HCT116 (cell line): ENCODE measurements around the gene ANXA6. TPM values are rescaled to one million over a fixed set of nuclear protein-coding genes. Genes with fewer than 3 reads are reported as not detected.

Experiments used
- ATAC-seq: fragments of 200-7000 bp; cut with Tn5 transposase; 2 replicates; pipeline ENCODE4 v1.9.1; 2020; ENCODE audit warnings: mild to moderate bottlenecking, moderate library complexity
- BruUV-seq: library from RNA; stranded (reverse); fragments of 400-500 nt; replicated peaks from 2 replicates; lab custom pipeline; 2021; lab: Mats Ljungman, UMichigan
- CTCF ChIA-PET: fragments of 300-600 bp; sonication (Branson Sonifier 250); formaldehyde crosslinking; loops from one replicate; lab custom pipeline; 2021; ENCODE audit warnings: antibody characterized with exemption; lab: Charles Lee
- POLR2A ChIA-PET: fragments of 300-600, 350-600 bp; sonication (Branson Sonifier 250); formaldehyde crosslinking; loops from one replicate; lab custom pipeline; 2021; ENCODE audit warnings: antibody characterized with exemption; lab: Charles Lee
- RAD21 ChIA-PET, 2 experiments: fragments of 300-600 bp; sonication (Branson Sonifier 250); formaldehyde crosslinking; loops; one replicate each; lab custom pipeline; 2023; ENCODE audit warnings: low total read pairs in 2 of 2; ENCODE audit not compliant: uncharacterized antibody in 2 of 2, unreplicated experiment in 2 of 2, low non-redundant PET in 1 of 2; lab: Charles Lee
- DNase-seq: peaks from one replicate; pipeline ENCODE4 v3.0.0-alpha.2; 2010; ENCODE audit warnings: low read depth, low spot score
- H2AFZ ChIP-seq: fragments of 200-600 bp; shearing (Covaris generic), sonication (generic); 2 replicates; pipeline ENCODE4 v1.6.1; 2017; ENCODE audit warnings: low read depth, mixed run types, mixed read lengths, antibody characterized with exemption, low read length; ENCODE audit not compliant: poor library complexity, severe bottlenecking
- H3K27ac ChIP-seq: 2 replicates; pipeline ENCODE4 v1.5.1; 2012; ENCODE audit warnings: low read depth, low read length
- H3K27me3 ChIP-seq: fragments of 200-600 bp; sonication (generic); 2 replicates; pipeline ENCODE4 v1.6.1; 2016; ENCODE audit warnings: mixed run types, low read length, mixed read lengths; ENCODE audit not compliant: insufficient read depth
- H3K36me3 ChIP-seq, 2 experiments: fragments of 200-500 bp in 1 of 2; fragments of 200-600 bp in 1 of 2; sonication (Bioruptor generic) in 1 of 2; sonication (generic) in 1 of 2; 2 replicates each; pipeline versions ENCODE4 v1.5.1 to v1.6.1; 2014 to 2016; ENCODE audit warnings: low read length in 2 of 2, inconsistent platforms in 1 of 2, mixed read lengths in 1 of 2, mixed run types in 1 of 2; ENCODE audit not compliant: insufficient read depth in 2 of 2, control insufficient read depth in 1 of 2
- H3K4me1 ChIP-seq, 2 experiments: fragments of 200-600 bp in 1 of 2; sonication (generic) in 1 of 2; 2 replicates each; pipeline versions ENCODE4 v1.5.1 to v1.6.1; 2012 to 2017; ENCODE audit warnings: low read length in 2 of 2, inconsistent platforms in 1 of 2, mild to moderate bottlenecking in 1 of 2, mixed read lengths in 1 of 2, mixed run types in 1 of 2, moderate library complexity in 1 of 2; ENCODE audit not compliant: insufficient read depth in 2 of 2, control insufficient read depth in 1 of 2
- H3K4me2 ChIP-seq: fragments of 200-600 bp; sonication (generic); 2 replicates; pipeline ENCODE4 v1.6.1; 2017; ENCODE audit warnings: mixed run types, low read length, mixed read lengths
- H3K4me3 ChIP-seq, 2 experiments: fragments of 200-600 bp in 1 of 2; sonication (generic) in 1 of 2; replicated peaks in 1 of 2; 2 replicates each; pipeline ENCODE4 v1.5.1; 2011 to 2016; ENCODE audit warnings: low read length in 2 of 2, control low read depth in 1 of 2, low read depth in 1 of 2, mild to moderate bottlenecking in 1 of 2, mixed read lengths in 1 of 2, mixed run types in 1 of 2
- H3K79me2 ChIP-seq: fragments of 200-600 bp; sonication (generic); 2 replicates; pipeline ENCODE4 v1.6.1; 2017; ENCODE audit warnings: mild to moderate bottlenecking, mixed run types, low read length, moderate library complexity, mixed read lengths; ENCODE audit not compliant: insufficient read depth
- H3K9ac ChIP-seq: fragments of 200-600 bp; sonication (generic); 2 replicates; pipeline ENCODE4 v1.6.1; 2016; ENCODE audit warnings: low read length, mixed read lengths
- H3K9me2 ChIP-seq: fragments of 200-600 bp; sonication (generic), shearing (Covaris generic); 2 replicates; pipeline ENCODE4 v1.6.1; 2017; ENCODE audit warnings: mixed run types, mild to moderate bottlenecking, moderate library complexity; ENCODE audit not compliant: insufficient read depth
- H3K9me3 ChIP-seq, 2 experiments: fragments of 200-500 bp in 1 of 2; fragments of 200-600 bp in 1 of 2; sonication (Bioruptor generic) in 1 of 2; sonication (generic) in 1 of 2; 2 replicates each; pipeline ENCODE4 v1.6.1; 2014 to 2017; ENCODE audit warnings: low read length in 2 of 2, mixed read lengths in 2 of 2, inconsistent platforms in 1 of 2, low read depth in 1 of 2, mild to moderate bottlenecking in 1 of 2, mixed run types in 1 of 2, moderate library complexity in 1 of 2; ENCODE audit not compliant: control insufficient read depth in 1 of 2, insufficient read depth in 1 of 2
- H4K20me1 ChIP-seq: fragments of 200-600 bp; sonication (generic), shearing (Covaris generic); 2 replicates; pipeline ENCODE4 v1.6.1; 2017; ENCODE audit warnings: mixed run types, mild to moderate bottlenecking, moderate library complexity; ENCODE audit not compliant: insufficient read depth
- CBX3 ChIP-seq: IDR thresholded peaks from 2 replicates; pipeline ENCODE4 v1.6.1; 2012; ENCODE audit warnings: low read depth
- CEBPB ChIP-seq: IDR thresholded peaks from 2 replicates; pipeline ENCODE4 v1.6.1; 2012; ENCODE audit warnings: low read depth
- EGR1 ChIP-seq: IDR thresholded peaks from 2 replicates; pipeline ENCODE4 v1.6.1; 2012; ENCODE audit warnings: low read depth
- ELF1 ChIP-seq: IDR thresholded peaks from 2 replicates; pipeline ENCODE4 v1.6.1; 2012; ENCODE audit warnings: low read depth, borderline replicate concordance
- EZH2 ChIP-seq: fragments of 200-600 bp; sonication (generic); IDR thresholded peaks from 2 replicates; pipeline ENCODE4 v1.6.1; 2017; ENCODE audit warnings: antibody characterized with exemption, mixed run types
- EZH2phosphoT487 ChIP-seq: fragments of 200-600 bp; IDR thresholded peaks from 2 replicates; pipeline ENCODE4 v1.6.1; 2018; ENCODE audit warnings: antibody characterized with exemption, borderline replicate concordance
- FOSL1 ChIP-seq: IDR thresholded peaks from 2 replicates; pipeline ENCODE4 v1.6.1; 2012; ENCODE audit warnings: low read depth
- JUND ChIP-seq: IDR thresholded peaks from 2 replicates; pipeline ENCODE4 v1.6.1; 2012
- POLR2A ChIP-seq: IDR thresholded peaks from 2 replicates; pipeline ENCODE4 v1.7.0; 2011; ENCODE audit warnings: borderline replicate concordance; ENCODE audit not compliant: insufficient read depth, insufficient read length; ENCODE audit errors: extremely low read depth
- RAD21 ChIP-seq: IDR thresholded peaks from 2 replicates; pipeline ENCODE4 v1.6.1; 2012; ENCODE audit warnings: low read depth, mild to moderate bottlenecking
- SP1 ChIP-seq: IDR thresholded peaks from 2 replicates; pipeline ENCODE4 v1.6.1; 2012; ENCODE audit warnings: low read depth
- TCF7L2 ChIP-seq: IDR thresholded peaks from 2 replicates; pipeline ENCODE4 v1.7.0; 2011; ENCODE audit warnings: borderline replicate concordance, inconsistent platforms; ENCODE audit not compliant: insufficient read depth, insufficient read length; ENCODE audit errors: extremely low read depth
- YY1 ChIP-seq: IDR thresholded peaks from 2 replicates; pipeline ENCODE4 v1.6.1; 2011; ENCODE audit warnings: low read length, low read depth, moderate library complexity, mild to moderate bottlenecking; ENCODE audit not compliant: insufficient replicate concordance; ENCODE audit errors: extremely low read depth
- intact Hi-C: fragments of 100-400 bp; cut with micrococcal nuclease; formaldehyde crosslinking; loops from 2 replicates; pipeline ENCODE4 v1.10.0; 2022
- total RNA-seq: library from RNA; stranded (reverse); gene quantifications from one replicate; pipeline ENCODE4 v1.2.1, GENCODE V29; 2021; ENCODE audit not compliant: unreplicated experiment
- TF ChIP-seq, protein P1 (sequence below): IDR thresholded peaks from 2 replicates; pipeline ENCODE4 v1.6.1; 2011; ENCODE audit warnings: mild to moderate bottlenecking, low read length, moderate library complexity; ENCODE audit not compliant: insufficient replicate concordance; ENCODE audit errors: extremely low read depth
- TF ChIP-seq, protein P2 (sequence below): IDR thresholded peaks from 2 replicates; pipeline ENCODE4 v1.6.1; 2012

Gene ANXA6
- total RNA-seq, 1 experiment from 2014 or later: 71.9 TPM

- RAD21 ChIA-PET: no interaction called here
- H3K27me3 ChIP-seq: no peaks in the 10 kb centered on the region
- DNase-seq (no peak), ATAC-seq (no peak)
- H2AFZ ChIP-seq: no peak overlapping the region
- H3K4me2 ChIP-seq: no peak overlapping the region
- H3K9me2 ChIP-seq: no peaks in the 10 kb centered on the region
- peaks cover 13 to 23% of the 10 kb centered on the region in 2 experiments for H3K4me1 ChIP-seq
- no peaks in the 10 kb centered on the region for H3K9me3 ChIP-seq
- no peak for TF ChIP-seq EZH2
- TF ChIP-seq FOSL1: no peak
- no peak overlapping the region for H3K9ac ChIP-seq
- intact Hi-C loops: no loop called here
- CTCF ChIA-PET: no interaction called here
- H3K79me2 ChIP-seq: peaks cover 7% of the 10 kb centered on the region; the same call in 1 of the 2 replicates
- POLR2A ChIA-PET: no interaction called here
- H3K36me3 ChIP-seq: peaks cover 4 to 9% of the 10 kb centered on the region in 2 experiments; a peak in 1 of 4 replicates
- no peak overlapping the region for H3K27ac ChIP-seq
- H4K20me1 ChIP-seq: no peaks in the 10 kb centered on the region
- H3K4me3 ChIP-seq: no peak overlapping the region
- no TSS peak for BruUV-seq
Measured at GRCh38 chr5:151065609-151066008, 92.0 kb downstream of the ANXA6 start.

- no TSS peak for BruUV-seq
- Histone ChIP-seq H3K9ac (no peak overlapping the region), H3K36me3 (peaks cover 4 to 14% of the 10 kb centered on the region in 2 experiments; a peak in 2 of 4 replicates), H3K9me2 (no peaks in the 10 kb centered on the region), H2AFZ (no peak overlapping the region), H3K4me3 (no peak overlapping the region), H3K27ac (no peak overlapping the region), H4K20me1 (no peaks in the 10 kb centered on the region), H3K9me3 (no peaks in the 10 kb centered on the region), H3K4me2 (no peak overlapping the region), H3K4me1 (peaks cover 13 to 23% of the 10 kb centered on the region in 2 experiments), H3K79me2 (peaks cover 7% of the 10 kb centered on the region; the same call in 1 of the 2 replicates), H3K27me3 (no peaks in the 10 kb centered on the region)
- ChIA-PET POLR2A (no interaction called here), RAD21 (no interaction called here), CTCF (no interaction called here)
- intact Hi-C loops: no loop called here
- ATAC-seq (no peak), DNase-seq (no peak)
- no peak for TF ChIP-seq TCF7L2
- no peak for TF ChIP-seq ELF1
- TF ChIP-seq, protein P1, sequence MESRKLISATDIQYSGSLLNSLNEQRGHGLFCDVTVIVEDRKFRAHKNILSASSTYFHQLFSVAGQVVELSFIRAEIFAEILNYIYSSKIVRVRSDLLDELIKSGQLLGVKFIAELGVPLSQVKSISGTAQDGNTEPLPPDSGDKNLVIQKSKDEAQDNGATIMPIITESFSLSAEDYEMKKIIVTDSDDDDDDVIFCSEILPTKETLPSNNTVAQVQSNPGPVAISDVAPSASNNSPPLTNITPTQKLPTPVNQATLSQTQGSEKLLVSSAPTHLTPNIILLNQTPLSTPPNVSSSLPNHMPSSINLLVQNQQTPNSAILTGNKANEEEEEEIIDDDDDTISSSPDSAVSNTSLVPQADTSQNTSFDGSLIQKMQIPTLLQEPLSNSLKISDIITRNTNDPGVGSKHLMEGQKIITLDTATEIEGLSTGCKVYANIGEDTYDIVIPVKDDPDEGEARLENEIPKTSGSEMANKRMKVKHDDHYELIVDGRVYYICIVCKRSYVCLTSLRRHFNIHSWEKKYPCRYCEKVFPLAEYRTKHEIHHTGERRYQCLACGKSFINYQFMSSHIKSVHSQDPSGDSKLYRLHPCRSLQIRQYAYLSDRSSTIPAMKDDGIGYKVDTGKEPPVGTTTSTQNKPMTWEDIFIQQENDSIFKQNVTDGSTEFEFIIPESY: no peak
- TF ChIP-seq, protein P2, sequence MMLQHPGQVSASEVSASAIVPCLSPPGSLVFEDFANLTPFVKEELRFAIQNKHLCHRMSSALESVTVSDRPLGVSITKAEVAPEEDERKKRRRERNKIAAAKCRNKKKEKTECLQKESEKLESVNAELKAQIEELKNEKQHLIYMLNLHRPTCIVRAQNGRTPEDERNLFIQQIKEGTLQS: no peak
- TF ChIP-seq CBX3: no peak
- TF ChIP-seq SP1: no peak
- no peak for TF ChIP-seq FOSL1
- no peak for TF ChIP-seq RAD21
- TF ChIP-seq EGR1: no peak
- TF ChIP-seq POLR2A: no peak
- no peak for TF ChIP-seq EZH2phosphoT487
- TF ChIP-seq YY1: no peak
- TF ChIP-seq CEBPB: no peak
- no peak for TF ChIP-seq JUND
Measured at GRCh38 chr5:151064916-151065499, 92.6 kb downstream of the ANXA6 start.
